Activated T-cell treated with anti-CD3 and anti-CD28 coated beads, Interleukin-2, amount 50 U/mL, for 48 hours (primary cell): Measurements from ENCODE around the gene PGAP2.
A peak's percentile ranks its signal among the peaks of the same experiment; 100 is the strongest.

Experiments
- DNase-seq, 2 experiments: peaks; one replicate each; pipeline ENCODE4 v3.0.0-alpha.2; 2020

The PGAP2 gene

GRCh38 chr11:3859373-3859881, 51.1 kb downstream of the PGAP2 start:
- DNase-seq = peak in 1 of 2 experiments; percentile 44

- peak in 1 of 2 experiments; percentile 60 for DNase-seq
Measured at GRCh38 chr11:3860375-3860774, 52.0 kb downstream of the PGAP2 start.

- DNase-seq = peak; percentile 42 to 50
Measured at GRCh38 chr11:3860898-3861393, 52.6 kb downstream of the PGAP2 start.

- no peak for DNase-seq
Measured at GRCh38 chr11:3861683-3862082, 53.3 kb downstream of the PGAP2 start.

GRCh38 chr11:3865388-3866193, 57.2 kb downstream of the PGAP2 start:
- no peak for DNase-seq

- DNase-seq = no peak
Measured at GRCh38 chr11:3866206-3866605, 57.8 kb downstream of the PGAP2 start.

GRCh38 chr11:3866836-3867208, 58.5 kb downstream of the PGAP2 start:
- DNase-seq = no peak

- DNase-seq = peak; percentile 38 to 52
Measured at GRCh38 chr11:3867209-3868091, 59.1 kb downstream of the PGAP2 start.

GRCh38 chr11:3873712-3874349, 65.5 kb downstream of the PGAP2 start:
- DNase-seq = no peak
